Esophagus muscularis mucosa (tissue), 3 donors: ENCODE data around the gene TOM1L2.

ENCODE experiments used
- CTCF ChIP-seq, 3 experiments: fragments of 200-600 bp in 2 of 3; fragments of 450-650 bp in 1 of 3; sonication (generic) in 2 of 3; IDR thresholded peaks; one replicate each; pipeline ENCODE4 v1.5.1; 2017 to 2019; ENCODE audit warnings: antibody characterized with exemption in 3 of 3, mild to moderate bottlenecking in 2 of 3, moderate library complexity in 1 of 3
- EP300 ChIP-seq: sonication (generic); formaldehyde crosslinking; IDR thresholded peaks from one replicate; pipeline ENCODE4 v1.6.1; 2017; ENCODE audit warnings: antibody characterized with exemption

DNA sequence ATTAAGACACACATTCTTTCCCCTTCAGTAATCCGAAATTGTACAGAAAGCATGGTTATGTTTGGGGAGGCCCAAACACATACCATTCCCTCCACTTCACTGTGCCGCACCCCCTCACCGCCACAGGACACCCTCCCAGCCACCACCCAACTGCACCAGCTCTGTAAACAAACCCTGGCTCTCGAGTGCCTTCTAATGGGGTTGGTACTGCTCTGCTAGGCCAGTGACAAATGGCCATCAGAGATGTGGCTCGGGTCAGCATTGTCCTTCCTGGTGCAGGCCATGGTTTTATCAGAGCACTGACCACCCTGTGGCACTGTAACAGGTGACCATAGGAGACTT lies 111.5 kb downstream of the TOM1L2 start:
- TF ChIP-seq EP300 (no peak), CTCF (IDR thresholded peaks at IDR 0.05) (no peak)
